Right cardiac atrium (tissue), 5 donors: ENCODE data around the gene HAUS1. TPM values are rescaled to one million over a fixed set of nuclear protein-coding genes. Genes with fewer than 3 reads are reported as not detected.
A peak's percentile ranks its signal among the peaks of the same experiment; 100 is the strongest.
"Not testable (repeated sequence)": the region's sequence is repeated elsewhere in the genome, so short reads cannot be mapped to it uniquely, and the experiment has no call there.

Experiments used
- ATAC-seq, 2 donors: fragments of 200-7000 bp; cut with Tn5 transposase; one replicate each; pipeline versions ENCODE4 v1.8.0 to v1.9.1; 2020; ENCODE audit warnings: moderate library complexity in 2 of 2, mild to moderate bottlenecking in 1 of 2
- DNase-seq, 3 donors: peaks; one replicate each; pipeline ENCODE4 v3.0.0-alpha.2; 2020
- H3K27ac ChIP-seq: one replicate; pipeline ENCODE4 v1.5.1; 2013; ENCODE audit warnings: mild to moderate bottlenecking, low read length, control low read depth, moderate library complexity
- H3K27me3 ChIP-seq: one replicate; pipeline ENCODE4 v1.6.1; 2013; ENCODE audit not compliant: control insufficient read depth, insufficient read depth
- H3K4me1 ChIP-seq: one replicate; pipeline ENCODE4 v1.6.1; 2013; ENCODE audit warnings: low read length; ENCODE audit not compliant: control insufficient read depth, insufficient read depth
- H3K4me3 ChIP-seq: one replicate; pipeline ENCODE4 v1.5.1; 2013; ENCODE audit warnings: low read length, control low read depth
- H3K9me3 ChIP-seq: one replicate; pipeline ENCODE4 v1.6.1; 2013; ENCODE audit warnings: low read length; ENCODE audit not compliant: control insufficient read depth
- WGBS: extraction: QIAGEN DNeasy Blood & Tissue Kit; methylation state at CpG from one replicate; pipeline ENCODE4 v1.1.7; 2013; 5-methylcytosine and 5-hydroxymethylcytosine counted together
- intact Hi-C, 4 donors: fragments of 100-400 bp; cut with DNase I; formaldehyde crosslinking; loops; one replicate each; pipeline versions ENCODE4 v1.11.0 to v1.14.0; 2022 to 2023
- polyA plus RNA-seq: library from polyadenylated mRNA; stranded (reverse); fragments of 200-250 nt; gene quantifications from one replicate; pipeline ENCODE4 v1.2.3, GENCODE V29; 2013
- total RNA-seq, 4 donors: library from RNA; stranded (reverse); fragmentation: NEBNext Ultra II Directional; extraction: Animal tissue kit (Norgen Biotek cat#: 25700); gene quantifications; one replicate each; pipeline ENCODE4 v1.2.1, GENCODE V29; 2021
- donor health status: healthy with polysubstance abuse.
- donor health status: DM: no; HTN: yes; CAD: no.
- donor health status: DM: no; HTN: no; CAD: no.
- donor health status: DM: no; HTN: yes; CAD: no; lungs with severe emphysema.
- donor health status: DM: yes; HTN: yes; CAD: no.

The HAUS1 gene
- total and polyA plus RNA-seq, 5 donors: 8.8 to 15.0 (median 9.4) TPM

- intact Hi-C loops, H3K9me3 ChIP-seq, H3K27ac ChIP-seq: not testable (repeated sequence)
Observed at GRCh38 chr18:46130549-46130948, 26.4 kb downstream of the HAUS1 start.

DNA sequence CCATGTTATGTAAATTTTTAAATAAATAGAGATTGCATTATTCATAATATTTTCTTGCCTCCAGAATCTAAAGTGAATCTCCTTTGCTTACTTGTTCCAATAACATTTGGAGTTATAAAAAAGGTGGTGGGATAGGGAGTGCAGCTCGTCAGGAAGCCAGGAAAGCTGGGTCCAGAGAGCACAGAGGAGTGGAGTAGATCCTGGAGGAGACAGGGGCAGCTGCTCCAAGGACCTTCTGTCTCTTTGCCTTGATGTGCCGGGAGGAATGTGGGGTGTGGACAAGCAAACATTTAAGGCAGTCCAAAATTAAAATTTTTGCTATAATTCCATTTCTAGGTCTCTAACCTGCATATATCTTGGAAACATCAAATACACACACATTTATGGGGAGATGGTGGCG lies 29.3 kb downstream of the HAUS1 start:
- ATAC-seq: no peak
- Histone ChIP-seq H3K9me3 (no peaks in the 10 kb centered on the region), H3K4me3 (no peak overlapping the region), H3K4me1 (no peaks in the 10 kb centered on the region), H3K27ac (no peak overlapping the region), H3K27me3 (no peaks in the 10 kb centered on the region)
- DNase-seq: no peak
- intact Hi-C loops: no loop called here
- WGBS: 84% methylated on average over 3 of the region's 3 CpGs

More at GRCh38 chr18:46130549-46130948, 26.4 kb downstream of the HAUS1 start:
- ATAC-seq, H3K4me1 ChIP-seq, H3K27me3 ChIP-seq, H3K4me3 ChIP-seq, DNase-seq: not testable (repeated sequence)
- WGBS: 98% methylated on average over 8 of the region's 8 CpGs

DNA sequence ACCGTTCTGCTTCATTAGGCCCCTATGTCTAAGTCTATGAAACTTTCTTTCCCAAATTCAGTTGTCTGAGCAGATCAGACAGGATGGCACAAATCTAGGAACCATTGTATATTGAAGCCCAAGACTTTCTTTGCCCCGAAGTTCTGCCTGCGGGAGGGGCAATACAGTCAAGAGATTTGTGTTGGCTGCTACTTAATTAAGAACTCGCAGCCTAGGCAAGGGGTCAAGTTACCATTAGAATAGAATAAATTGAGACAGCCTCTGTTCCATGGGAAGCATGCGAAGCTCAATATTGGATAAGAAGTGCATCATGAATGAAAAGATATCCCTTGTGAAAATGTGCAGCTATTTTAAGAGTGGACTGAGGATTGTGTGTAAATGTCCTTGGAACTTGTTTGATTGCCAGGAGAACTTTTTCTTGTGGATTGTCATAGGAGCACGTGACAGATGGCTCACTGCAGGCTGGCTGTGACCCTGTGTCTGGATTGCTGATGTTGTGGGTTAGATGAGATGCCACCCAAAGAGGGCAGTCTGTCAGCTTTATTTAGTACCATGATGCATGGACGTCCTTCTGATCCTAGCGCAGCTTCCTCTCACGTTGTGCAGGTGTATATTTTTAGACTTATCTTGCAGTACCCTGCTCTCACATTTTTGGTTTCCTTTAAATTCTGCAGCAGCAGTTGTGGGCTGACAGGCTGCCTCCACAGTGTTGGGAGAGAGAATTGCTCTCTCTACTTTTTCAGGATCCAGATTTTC lies 30.9 kb downstream of the HAUS1 start:
- H3K9me3 ChIP-seq: no peaks in the 10 kb centered on the region
- H3K27ac ChIP-seq: peak overlapping the region; percentile 82
- H3K4me3 ChIP-seq: no peak overlapping the region
- H3K27me3 ChIP-seq: no peaks in the 10 kb centered on the region
- ATAC-seq (peak; percentile 78 to 83), DNase-seq (no peak)
- 45% methylated on average over 9 of the region's 9 CpGs for WGBS
- intact Hi-C loops: no loop called here
- no peaks in the 10 kb centered on the region for H3K4me1 ChIP-seq

GRCh38 chr18:46140173-46140572 lies 36.0 kb downstream of the HAUS1 start:
- intact Hi-C loops: loop anchor here in 2 of 4 donors (10.0 kb wide), 2 partner anchors 515 to 525 kb away; partner anchors contain the start of gene LOXHD1 (in 1 of the 2)
- no peaks in the 10 kb centered on the region for H3K27me3 ChIP-seq
- H3K4me1 ChIP-seq: no peaks in the 10 kb centered on the region
- DNase-seq (no peak), ATAC-seq (no peak)
- H3K4me3 ChIP-seq: no peak overlapping the region
- WGBS: 95% methylated on average over 4 of the region's 4 CpGs
- H3K9me3 ChIP-seq: no peaks in the 10 kb centered on the region
- H3K27ac ChIP-seq: no peak overlapping the region

DNA sequence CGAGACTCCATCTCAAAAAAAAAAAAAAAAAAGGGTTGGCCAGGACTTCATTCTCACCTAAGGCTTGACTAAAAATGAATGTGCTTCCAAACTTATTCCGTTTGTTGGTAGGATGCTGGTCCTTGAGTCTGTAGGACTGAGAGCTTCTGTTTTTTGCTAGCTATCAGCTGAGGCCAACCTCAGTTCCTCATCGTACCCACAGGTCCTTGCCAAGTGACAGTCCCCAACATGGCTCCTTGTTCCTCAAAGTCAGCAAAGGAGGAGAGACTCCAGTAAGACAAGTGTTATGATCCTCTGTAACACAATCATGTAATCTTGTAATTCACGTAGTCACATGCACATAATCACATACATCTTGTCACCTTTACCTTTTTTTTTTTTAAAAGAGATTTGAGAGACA lies 37.0 kb downstream of the HAUS1 start:
- no peak overlapping the region for H3K27ac ChIP-seq
- no peak for ATAC-seq
- intact Hi-C loops: loop anchor here in 2 of 4 donors (10.0 kb wide), 2 partner anchors 514 to 524 kb away; partner anchors contain the start of gene LOXHD1 (in 1 of the 2)
- no peaks in the 10 kb centered on the region for H3K9me3 ChIP-seq
- no peak overlapping the region for H3K4me3 ChIP-seq
- 89% methylated on average over 4 of the region's 4 CpGs for WGBS
- no peak for DNase-seq
- H3K27me3 ChIP-seq: no peaks in the 10 kb centered on the region
- no peaks in the 10 kb centered on the region for H3K4me1 ChIP-seq

DNA sequence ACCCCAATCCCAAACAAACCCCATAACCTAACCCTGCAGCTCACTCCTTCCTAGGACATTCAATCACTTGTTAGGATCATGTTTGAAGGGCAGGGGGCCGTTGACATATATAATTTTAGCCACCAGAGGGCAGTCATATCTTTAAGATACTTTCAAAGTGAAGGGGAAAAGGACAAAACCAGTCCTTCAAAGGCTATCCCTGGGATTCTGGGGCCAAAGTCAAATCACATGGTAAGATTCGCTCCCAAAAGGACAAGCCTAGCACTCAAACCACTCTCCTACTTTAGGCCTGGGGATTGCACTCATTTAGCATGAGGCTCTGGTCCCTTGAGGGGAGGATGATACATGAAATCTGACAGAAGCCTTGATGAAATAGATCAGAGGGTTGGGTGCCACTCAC lies 44.6 kb downstream of the HAUS1 start:
- no peak for DNase-seq
- WGBS: 6% methylated on average over 2 of the region's 2 CpGs

DNA sequence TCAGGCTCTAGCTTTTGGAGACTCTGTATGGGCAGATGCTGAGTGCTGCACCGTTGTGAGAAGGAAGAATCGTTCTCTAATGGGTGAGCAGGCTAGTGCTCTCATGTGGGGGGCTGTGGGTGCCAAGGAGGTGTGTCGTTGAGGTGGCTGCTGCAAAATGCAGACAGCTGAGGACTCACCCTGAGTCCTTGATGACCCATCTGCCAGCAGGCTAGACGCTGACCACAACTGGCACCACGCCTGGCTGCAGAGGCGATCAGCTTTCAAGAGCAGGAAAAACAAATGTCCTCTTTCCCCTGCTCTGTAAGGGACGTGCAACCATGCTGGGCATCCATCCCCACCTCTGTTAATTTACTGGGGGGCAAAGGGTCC lies 48.2 kb downstream of the HAUS1 start:
- no peaks in the 10 kb centered on the region for H3K9me3 ChIP-seq
- H3K4me3 ChIP-seq: no peak overlapping the region
- peak; percentile 60 to 61 for ATAC-seq
- no peaks in the 10 kb centered on the region for H3K27me3 ChIP-seq
- peaks cover 2% of the 10 kb centered on the region for H3K4me1 ChIP-seq
- peak; percentile 44 to 81 (median 75) for DNase-seq
- 44% methylated on average over 7 of the region's 7 CpGs for WGBS
- H3K27ac ChIP-seq: peak overlapping the region; percentile 5
- intact Hi-C loops: loop anchor here in 2 of 4 donors (5.0 to 10.0 kb wide), 2 partner anchors 510 to 512 kb away; no protein-coding TSS in a partner anchor

More for the DNA sequence above, 44.6 kb downstream of the HAUS1 start:
- Histone ChIP-seq H3K4me3 (no peak overlapping the region), H3K27ac (no peak overlapping the region), H3K27me3 (no peaks in the 10 kb centered on the region), H3K4me1 (peaks cover 2% of the 10 kb centered on the region), H3K9me3 (no peaks in the 10 kb centered on the region)
- intact Hi-C loops: loop anchor here in 2 of 4 donors (10.0 kb wide), 2 partner anchors 506 to 516 kb away; partner anchors contain the start of gene LOXHD1 (in 1 of the 2)
- peak; percentile 32 to 48 for ATAC-seq

- no peaks in the 10 kb centered on the region for H3K9me3 ChIP-seq
- peaks cover 2% of the 10 kb centered on the region for H3K4me1 ChIP-seq
- 43% methylated on average over 8 of the region's 8 CpGs for WGBS
- H3K27me3 ChIP-seq: no peaks in the 10 kb centered on the region
- no peak overlapping the region for H3K4me3 ChIP-seq
- DNase-seq (no peak), ATAC-seq (peak; percentile 8 to 22)
- H3K27ac ChIP-seq: peak overlapping the region; percentile 45
- intact Hi-C loops: loop anchor here in 2 of 4 donors (5.0 to 10.0 kb wide), 2 partner anchors 509 to 512 kb away; no protein-coding TSS in a partner anchor
Observed at GRCh38 chr18:46152808-46153617, 48.8 kb downstream of the HAUS1 start.

DNA sequence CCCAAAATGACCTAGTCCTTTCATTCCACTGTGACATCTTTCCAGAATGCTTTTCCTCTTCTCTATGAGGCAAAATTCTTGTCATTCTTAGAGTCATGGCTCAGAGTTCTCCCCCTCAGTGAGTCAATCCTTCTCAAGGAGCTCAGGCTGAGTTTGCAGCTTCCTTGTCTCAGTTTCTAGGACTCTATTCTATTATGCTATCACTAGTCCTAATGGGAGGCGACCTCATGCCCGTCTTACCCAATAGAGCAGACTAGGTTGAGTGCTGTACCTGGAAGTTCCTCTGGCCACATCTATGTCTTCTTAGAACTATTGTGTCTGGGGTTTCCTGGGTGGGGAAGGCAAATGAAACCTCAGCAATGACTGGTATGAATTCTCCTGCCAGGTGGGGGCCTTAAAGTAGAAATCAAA lies 51.5 kb downstream of the HAUS1 start:
- H3K27ac ChIP-seq: no peak overlapping the region
- WGBS: 76% methylated on average over 2 of the region's 2 CpGs
- H3K9me3 ChIP-seq: no peaks in the 10 kb centered on the region
- no peak overlapping the region for H3K4me3 ChIP-seq
- peaks cover 2% of the 10 kb centered on the region for H3K4me1 ChIP-seq
- no peaks in the 10 kb centered on the region for H3K27me3 ChIP-seq
- no peak for DNase-seq
- ATAC-seq: no peak
- intact Hi-C loops: loop anchor here in 1 of 4 donors (10.0 kb wide), 1 partner anchor 509 kb away; no protein-coding TSS in a partner anchor

GRCh38 chr18:46156124-46156745 lies 52.0 kb downstream of the HAUS1 start:
- H3K9me3 ChIP-seq: no peaks in the 10 kb centered on the region
- 76% methylated on average over 3 of the region's 3 CpGs for WGBS
- no peak overlapping the region for H3K4me3 ChIP-seq
- intact Hi-C loops: loop anchor here in 1 of 4 donors (10.0 kb wide), 1 partner anchor 509 kb away; no protein-coding TSS in a partner anchor
- ATAC-seq (no peak), DNase-seq (no peak)
- peaks cover 2% of the 10 kb centered on the region for H3K4me1 ChIP-seq
- no peaks in the 10 kb centered on the region for H3K27me3 ChIP-seq
- no peak overlapping the region for H3K27ac ChIP-seq
